Neural progenitor cell (in vitro differentiated cells): ENCODE results near the gene LAGE3.

ENCODE experiments used
- EZH2 ChIP-seq: fragments of 200-600 bp; sonication (generic); IDR thresholded peaks from 2 replicates; pipeline ENCODE4 v1.6.1; 2017; ENCODE audit warnings: antibody characterized with exemption, mild to moderate bottlenecking, moderate library complexity
- EZH2phosphoT487 ChIP-seq: fragments of 200-600 bp; sonication (generic); IDR thresholded peaks from 2 replicates; pipeline ENCODE4 v1.6.1; 2017; ENCODE audit warnings: antibody characterized with exemption
- TF ChIP-seq, protein P1 (sequence below): fragments of 200-600 bp; sonication (generic); IDR thresholded peaks from 2 replicates; pipeline ENCODE4 v1.5.1; 2017; ENCODE audit warnings: antibody characterized with exemption, mild to moderate bottlenecking

DNA sequence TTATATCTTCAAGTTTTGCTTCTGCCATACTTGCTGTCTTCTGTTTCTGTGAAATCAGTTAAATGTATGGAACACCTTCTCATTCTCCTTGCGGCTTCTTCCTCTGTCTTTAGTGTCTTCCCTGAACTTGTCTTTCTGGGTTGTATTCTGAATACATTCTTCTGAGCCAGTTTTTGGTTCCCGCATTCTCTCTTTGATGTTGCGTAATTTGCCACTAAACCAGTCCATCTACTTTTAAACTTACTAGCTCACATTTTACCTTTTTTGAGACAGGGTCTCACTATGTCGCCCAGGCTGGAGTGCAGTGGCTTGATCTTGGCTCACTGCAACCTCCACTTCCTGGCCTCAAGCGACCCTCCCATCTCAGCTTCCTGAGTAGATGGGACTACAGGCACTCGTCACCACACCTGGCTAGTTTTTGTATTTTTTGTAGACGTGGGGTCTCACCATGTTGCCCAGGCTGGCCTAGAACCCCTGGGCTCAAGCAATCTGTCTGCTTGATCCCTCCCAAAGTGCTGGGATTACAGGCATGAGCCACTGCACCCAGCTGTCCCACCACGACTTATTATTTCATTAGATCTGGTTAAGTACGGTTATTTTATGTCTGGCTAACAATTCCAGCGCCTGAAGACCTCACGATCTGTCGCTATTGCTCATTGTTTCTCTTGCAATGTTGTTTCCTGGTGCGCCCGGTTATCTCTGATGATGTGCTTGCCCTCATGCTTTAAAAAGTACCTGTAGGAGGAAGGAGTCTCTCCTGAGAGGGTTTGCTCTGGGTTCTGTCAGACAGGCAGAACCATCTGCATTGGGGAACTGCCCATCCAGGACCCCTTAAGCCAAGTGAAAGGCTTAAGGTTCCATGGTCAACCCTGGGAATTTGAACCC, 46.8 kb upstream of the LAGE3 start:
- TF ChIP-seq, protein P1, sequence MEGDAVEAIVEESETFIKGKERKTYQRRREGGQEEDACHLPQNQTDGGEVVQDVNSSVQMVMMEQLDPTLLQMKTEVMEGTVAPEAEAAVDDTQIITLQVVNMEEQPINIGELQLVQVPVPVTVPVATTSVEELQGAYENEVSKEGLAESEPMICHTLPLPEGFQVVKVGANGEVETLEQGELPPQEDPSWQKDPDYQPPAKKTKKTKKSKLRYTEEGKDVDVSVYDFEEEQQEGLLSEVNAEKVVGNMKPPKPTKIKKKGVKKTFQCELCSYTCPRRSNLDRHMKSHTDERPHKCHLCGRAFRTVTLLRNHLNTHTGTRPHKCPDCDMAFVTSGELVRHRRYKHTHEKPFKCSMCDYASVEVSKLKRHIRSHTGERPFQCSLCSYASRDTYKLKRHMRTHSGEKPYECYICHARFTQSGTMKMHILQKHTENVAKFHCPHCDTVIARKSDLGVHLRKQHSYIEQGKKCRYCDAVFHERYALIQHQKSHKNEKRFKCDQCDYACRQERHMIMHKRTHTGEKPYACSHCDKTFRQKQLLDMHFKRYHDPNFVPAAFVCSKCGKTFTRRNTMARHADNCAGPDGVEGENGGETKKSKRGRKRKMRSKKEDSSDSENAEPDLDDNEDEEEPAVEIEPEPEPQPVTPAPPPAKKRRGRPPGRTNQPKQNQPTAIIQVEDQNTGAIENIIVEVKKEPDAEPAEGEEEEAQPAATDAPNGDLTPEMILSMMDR = no peak
- TF ChIP-seq EZH2 = no peak
- no peak for TF ChIP-seq EZH2phosphoT487
